Measurements from ENCODE around the gene GALNT16. TPM values are rescaled to one million over a fixed set of nuclear protein-coding genes. Genes with fewer than 3 reads are reported as not detected.

Gene GALNT16
- total and polyA plus RNA-seq, 2 donors (not counting 3 experiments of a cell fraction or from before 2014, with no cell fraction given), result 0.39 to 0.49 TPM

DNA sequence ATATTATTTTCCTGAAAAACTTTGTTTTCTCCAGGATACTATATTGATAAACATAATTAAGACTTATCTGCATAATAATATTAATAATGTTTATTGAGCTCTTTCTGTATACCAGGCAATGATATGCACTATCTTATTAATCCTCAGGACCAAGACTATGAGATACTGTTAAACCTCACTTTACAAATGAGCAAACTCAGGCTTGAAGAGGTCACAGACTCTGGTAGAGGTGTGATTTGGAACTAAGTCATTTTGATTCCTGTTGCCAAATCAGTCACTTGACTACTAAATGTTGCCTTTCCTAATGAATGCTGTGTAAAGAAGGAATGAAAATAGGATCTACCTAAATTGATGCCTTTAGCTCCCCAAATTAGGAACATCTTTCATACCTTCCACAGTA lies 145.8 kb downstream of the GALNT16 start:
- TF ChIP-seq POLR2AphosphoS5 (IDR thresholded peaks at IDR 0.05; ENCODE audit: insufficient read depth, low read depth, low read length) (no peak), POLR2A (IDR thresholded peaks at IDR 0.05; ENCODE audit: low read depth, low read length) (no peak), FOS (IDR thresholded peaks at IDR 0.05; ENCODE audit: borderline replicate concordance, insufficient read depth, low read length) (no peak), EZH2 (IDR thresholded peaks at IDR 0.05; ENCODE audit: borderline replicate concordance, low read depth, low read length, severe bottlenecking) (no peak), GATA2 (IDR thresholded peaks at IDR 0.05; ENCODE audit: insufficient read depth, insufficient read length, low read depth, low read length) (no peak), JUN (IDR thresholded peaks at IDR 0.05; ENCODE audit: borderline replicate concordance, insufficient read depth, insufficient read length, low read depth) (no peak), MYC (IDR thresholded peaks at IDR 0.05; ENCODE audit: low read depth, low read length) (no peak)
- TF ChIP-seq, protein P1, sequence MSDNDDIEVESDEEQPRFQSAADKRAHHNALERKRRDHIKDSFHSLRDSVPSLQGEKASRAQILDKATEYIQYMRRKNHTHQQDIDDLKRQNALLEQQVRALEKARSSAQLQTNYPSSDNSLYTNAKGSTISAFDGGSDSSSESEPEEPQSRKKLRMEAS (IDR thresholded peaks at IDR 0.05; ENCODE audit: insufficient read depth, insufficient read length), result no peak
- CTCF ChIA-PET, result interaction anchor here (0.6 kb wide), 1 partner anchor 21 kb away, joined by 3 read pairs; no protein-coding TSS in a partner anchor
- DNase-seq (ENCODE audit: low read depth, low spot score) (no peak), FAIRE-seq (no peak)
- no peak overlapping the region for H2AFZ ChIP-seq (ENCODE audit: low read depth, low read length)
- no peaks in the 10 kb centered on the region for H3K9me3 ChIP-seq (replicated peaks; ENCODE audit: control insufficient read depth, insufficient read depth, low read length)
- no peak overlapping the region for H3K9ac ChIP-seq (replicated peaks; ENCODE audit: extremely low read depth, insufficient read depth, low read length)
- dilution Hi-C loops (cut with MboI; ENCODE audit: extremely low pct_ligation_motif_present, low sequenced_read_pairs), result no loop called here
- BruUV-seq (replicated peaks), result no TSS peak
- no peaks in the 10 kb centered on the region for H3K9me1 ChIP-seq (replicated peaks; ENCODE audit: control insufficient read depth, extremely low read depth, insufficient read depth, low read length)
- peaks cover 8% of the 10 kb centered on the region for H3K4me1 ChIP-seq (ENCODE audit: control insufficient read depth, extremely low read depth, insufficient read depth, low read length)
- peaks cover 48% of the 10 kb centered on the region for H3K79me2 ChIP-seq (ENCODE audit: control insufficient read depth, insufficient read depth, low read length)
- no peak overlapping the region for H3K4me2 ChIP-seq (ENCODE audit: insufficient read depth, low read length)
- H3K36me3 ChIP-seq (ENCODE audit: control insufficient read depth in 2 of 2, extremely low read depth in 1 of 2, insufficient read depth in 2 of 2, low read length in 2 of 2), result no peaks in the 10 kb centered on the region
- POLR2A ChIA-PET, result no interaction called here
- peaks cover 4% of the 10 kb centered on the region for H4K20me1 ChIP-seq (replicated peaks; ENCODE audit: control insufficient read depth, extremely low read depth, insufficient read depth, low read length)
- intact Hi-C loops (cut with micrococcal nuclease), result no loop called here
- H3K27ac ChIP-seq (ENCODE audit: insufficient read depth, low read depth, low read length), result no peak overlapping the region
- H3K27me3 ChIP-seq (ENCODE audit: control insufficient read depth in 2 of 2, insufficient read depth in 2 of 2, low read length in 2 of 2), result no peaks in the 10 kb centered on the region
- no peak overlapping the region for H3K4me3 ChIP-seq (replicated peaks in 1 of 3; ENCODE audit: insufficient read depth in 1 of 3, low read depth in 1 of 3, low read length in 3 of 3)

Other genes starting within 250 kb of the GALNT16 start
- 35.3 and 37.9 TPM in 2 replicates for gene DCAF5, start 107.0 kb upstream of the GALNT16 start, total RNA-seq
- 49.1 and 52.5 TPM in 2 replicates for gene DCAF5, start 107.0 kb upstream of the GALNT16 start, polyA plus RNA-seq
- 18.6 and 22.6 TPM in 2 replicates for gene EXD2, start 68.7 kb upstream of the GALNT16 start, total RNA-seq
- 10.7 and 11.6 TPM in 2 replicates for gene EXD2, start 68.7 kb upstream of the GALNT16 start, polyA plus RNA-seq
- gene ERH, start 138.1 kb downstream of the GALNT16 start, total RNA-seq, result 263 and 273 TPM in 2 replicates
- gene ERH, start 138.1 kb downstream of the GALNT16 start, polyA plus RNA-seq, result 127 and 157 TPM in 2 replicates
- gene SLC39A9, start 138.5 kb downstream of the GALNT16 start, total RNA-seq, result 52.1 and 55.2 TPM in 2 replicates
- gene SLC39A9, start 138.5 kb downstream of the GALNT16 start, polyA plus RNA-seq, result 39.8 and 40.8 TPM in 2 replicates
- not detected in 2 replicates for gene PLEKHD1, start 224.6 kb downstream of the GALNT16 start, total RNA-seq
- 0.01 TPM in 1 of 2 replicates, not detected in the other for gene PLEKHD1, start 224.6 kb downstream of the GALNT16 start, polyA plus RNA-seq

All from endothelial cell of umbilical vein (primary cell).